CD4-positive, alpha-beta T cell treated with Interleukin-2 at 100 ng/mL for 4 hours (primary cell): ENCODE data around the gene ZBTB49.

ENCODE experiments used
- DNase-seq: peaks from one replicate; pipeline ENCODE4 v3.0.0-alpha.2; 2020; ENCODE audit warnings: low spot score

ZBTB49 gene

GRCh38 chr4:4325321-4325720 is 35.3 kb downstream of the ZBTB49 start:
- DNase-seq = no peak

GRCh38 chr4:4326166-4326565 is 36.1 kb downstream of the ZBTB49 start:
- no peak for DNase-seq

- no peak for DNase-seq
These were observed 37.6 kb downstream of the ZBTB49 start for GRCh38 chr4:4327652-4328121.

DNA sequence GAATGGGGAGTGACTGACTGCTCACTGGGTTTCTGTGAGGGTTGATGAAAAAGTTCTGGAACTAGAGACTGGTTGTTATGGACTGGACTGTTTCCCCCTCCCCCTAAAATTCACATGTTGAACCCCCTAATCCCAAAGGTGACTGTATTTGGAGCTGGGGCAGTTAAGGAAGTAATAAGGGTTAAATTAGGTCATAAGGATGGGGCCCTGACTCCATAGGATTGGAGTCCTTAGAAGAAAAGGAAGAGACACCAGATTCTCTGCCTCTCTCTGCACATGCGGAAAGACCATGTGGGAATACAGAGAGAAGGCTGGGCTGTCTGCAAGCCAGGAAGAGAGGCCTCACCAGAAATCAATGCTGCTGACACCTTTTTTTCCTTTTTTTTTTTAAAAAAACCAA is 38.2 kb downstream of the ZBTB49 start:
- no peak for DNase-seq

- no peak for DNase-seq
These were observed 38.8 kb downstream of the ZBTB49 start for GRCh38 chr4:4328840-4329239.

- DNase-seq = no peak
These were observed 39.4 kb downstream of the ZBTB49 start for GRCh38 chr4:4329496-4329895.

- DNase-seq = no peak
These were observed 40.7 kb downstream of the ZBTB49 start for GRCh38 chr4:4330794-4331193.

GRCh38 chr4:4332529-4332928 is 42.5 kb downstream of the ZBTB49 start:
- DNase-seq = no peak

GRCh38 chr4:4333265-4333706 is 43.2 kb downstream of the ZBTB49 start:
- no peak for DNase-seq

DNA sequence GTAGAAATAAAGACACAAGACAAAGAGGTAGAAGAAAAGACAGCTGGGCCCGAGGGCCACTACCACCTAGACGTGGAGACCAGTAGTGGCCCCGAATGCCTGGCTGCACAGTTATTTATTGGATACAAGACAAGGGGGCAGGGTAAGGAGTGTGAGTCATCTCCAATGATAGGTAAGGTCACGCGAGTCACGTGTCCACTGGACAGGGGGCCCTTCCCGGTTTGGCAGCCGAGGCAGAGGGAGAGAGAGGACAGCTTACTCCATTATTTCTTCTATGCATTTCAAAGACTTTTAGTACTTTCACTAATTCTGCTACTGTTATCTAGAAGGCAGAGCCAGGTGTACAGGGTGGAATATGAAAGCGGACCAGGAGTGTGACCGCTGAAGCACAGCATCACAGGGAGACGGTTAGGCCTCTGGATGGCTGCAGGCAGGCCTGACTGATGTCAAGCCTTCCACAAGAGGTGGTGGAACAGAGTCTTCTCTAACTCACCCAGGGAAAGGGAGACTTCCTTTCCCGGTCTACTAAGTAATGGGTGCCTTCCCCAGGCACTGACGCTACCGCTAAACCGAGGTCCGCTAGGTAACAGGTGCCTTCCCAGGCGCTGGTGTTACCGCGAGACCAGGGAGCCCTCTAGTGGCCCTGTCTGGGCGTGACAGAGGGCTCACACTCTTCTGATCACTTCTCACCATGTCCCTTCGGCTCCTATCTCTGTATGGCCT is 44.9 kb downstream of the ZBTB49 start:
- peak; percentile 82 for DNase-seq

GRCh38 chr4:4338210-4339001 is 48.4 kb downstream of the ZBTB49 start:
- no peak for DNase-seq

DNA sequence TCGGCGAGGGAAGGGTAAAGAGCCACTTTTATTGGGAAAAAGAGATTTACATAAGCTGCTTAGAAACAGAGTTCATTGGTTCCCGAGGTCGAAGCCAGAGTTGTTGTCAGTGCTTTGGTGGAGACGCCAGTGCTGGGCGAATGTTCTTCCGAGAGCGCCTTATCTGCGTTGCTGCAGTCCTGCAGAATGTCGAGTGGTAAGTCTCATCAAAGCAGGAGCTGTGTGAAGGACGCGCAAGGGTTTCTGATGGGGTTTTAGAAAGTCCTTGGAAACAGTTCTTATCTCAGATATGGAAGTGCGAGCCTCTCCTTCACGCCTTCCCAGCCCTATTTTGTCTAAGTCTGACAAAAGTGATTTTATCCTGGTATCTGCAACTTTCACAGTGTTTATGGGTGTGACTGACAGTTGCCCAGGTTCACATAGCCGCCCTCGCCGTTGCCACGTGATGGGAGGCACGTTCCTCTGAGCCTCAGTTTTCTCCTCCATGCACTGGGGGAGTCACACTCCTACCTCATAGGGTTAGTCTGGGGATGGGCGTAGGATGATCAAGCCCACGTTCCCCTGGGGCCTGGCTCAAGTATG is 49.5 kb downstream of the ZBTB49 start:
- no peak for DNase-seq

DNA sequence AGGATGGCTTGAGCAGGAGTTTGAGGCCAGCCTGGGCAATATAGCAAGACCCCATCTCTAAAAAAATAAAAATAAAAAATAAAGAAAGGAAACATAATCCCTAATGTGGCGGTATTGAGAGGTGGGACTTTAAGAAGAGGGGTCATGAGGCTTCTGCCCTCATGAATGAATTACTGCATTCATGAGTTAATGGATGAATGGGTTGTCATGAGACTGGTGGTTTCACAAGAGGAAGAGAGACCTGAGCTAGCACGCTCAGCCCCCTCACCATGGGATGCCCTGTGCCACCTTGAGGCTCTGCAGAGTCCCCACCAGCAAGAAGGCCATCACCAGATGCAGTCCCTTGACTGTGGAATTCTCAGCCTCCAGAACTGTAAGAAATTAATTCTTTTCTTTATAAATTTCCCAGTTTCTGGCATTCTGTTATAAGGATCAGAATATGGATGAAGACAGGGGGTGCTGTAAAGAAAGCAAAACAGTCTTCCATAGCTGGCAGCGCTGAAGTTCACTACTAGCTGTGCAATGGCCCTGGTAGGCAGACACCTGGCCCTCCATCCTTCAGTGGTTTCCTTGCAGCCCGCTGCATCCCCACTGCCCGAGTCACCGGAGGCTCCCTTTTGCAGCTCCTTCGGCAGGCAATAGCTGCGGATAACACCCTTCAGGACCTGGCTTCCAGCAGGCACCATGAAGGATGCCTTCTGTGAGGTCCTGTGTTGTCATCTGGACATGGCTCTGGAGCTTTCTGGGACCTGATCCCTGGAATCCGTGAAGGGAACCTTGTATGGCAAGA is 52.0 kb downstream of the ZBTB49 start:
- no peak for DNase-seq

DNA sequence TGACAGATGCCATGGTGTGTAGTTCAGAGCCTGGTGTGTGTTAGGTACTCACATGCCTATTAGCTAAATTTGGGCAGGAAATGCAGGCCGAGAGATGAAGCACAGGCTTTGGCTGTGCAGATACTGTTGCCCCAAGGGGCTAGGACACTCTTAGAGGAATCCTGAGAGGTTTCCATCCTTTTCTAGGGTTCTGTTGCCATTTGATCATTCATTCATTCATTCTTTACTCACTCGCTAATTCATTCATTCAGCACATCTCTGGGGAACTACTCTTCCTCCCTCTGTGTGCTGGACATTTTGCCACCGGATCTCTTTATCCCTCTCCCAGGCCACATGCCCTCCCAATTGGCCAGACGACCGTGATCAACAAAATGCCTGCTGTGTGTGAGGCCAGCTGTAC is 53.0 kb downstream of the ZBTB49 start:
- DNase-seq = no peak

GRCh38 chr4:4344915-4345527 is 55.0 kb downstream of the ZBTB49 start:
- no peak for DNase-seq

DNA sequence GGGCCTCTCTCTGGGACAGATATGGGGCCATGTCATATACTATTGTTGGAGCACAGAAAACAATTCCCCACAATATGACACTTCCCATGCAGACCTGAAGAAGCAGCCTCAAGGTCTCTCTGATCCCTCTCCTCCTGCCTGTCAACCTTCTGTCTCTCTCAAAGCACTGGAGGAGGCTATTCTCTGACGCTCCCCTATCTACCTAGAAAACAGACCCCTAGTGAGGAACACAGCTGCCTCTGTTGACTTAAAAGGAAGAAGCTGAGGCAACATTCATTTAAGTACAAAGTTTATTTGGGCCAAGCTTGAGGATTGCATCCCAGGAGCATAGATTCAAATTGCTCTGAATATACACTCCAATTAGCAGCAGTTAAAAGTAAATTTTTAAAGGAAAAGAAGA is 57.5 kb downstream of the ZBTB49 start:
- DNase-seq = no peak

GRCh38 chr4:4348585-4348984 is 58.5 kb downstream of the ZBTB49 start:
- peak; percentile 42 for DNase-seq

- DNase-seq = no peak
These were observed 59.8 kb downstream of the ZBTB49 start for GRCh38 chr4:4349867-4350266.

DNA sequence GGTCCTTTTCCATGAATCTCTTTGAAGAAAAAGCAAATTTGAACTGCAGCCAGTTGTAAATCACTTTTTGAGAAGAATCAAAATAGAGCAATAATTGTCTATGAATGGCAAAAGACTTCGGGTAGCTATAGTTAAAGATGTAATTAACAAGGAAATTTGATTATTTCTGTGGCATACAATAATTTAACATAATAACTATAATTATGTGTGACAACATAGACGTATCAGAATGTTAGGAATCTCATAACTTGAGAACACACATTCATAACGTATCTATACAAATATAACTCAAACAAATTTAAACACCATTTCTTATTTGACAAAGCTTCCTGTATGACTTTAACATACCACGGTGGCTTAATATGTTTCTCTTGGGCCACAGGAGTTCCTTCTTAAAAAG is 60.9 kb downstream of the ZBTB49 start:
- DNase-seq = no peak

- no peak for DNase-seq
These were observed 65.3 kb downstream of the ZBTB49 start for GRCh38 chr4:4355302-4355701.

DNA sequence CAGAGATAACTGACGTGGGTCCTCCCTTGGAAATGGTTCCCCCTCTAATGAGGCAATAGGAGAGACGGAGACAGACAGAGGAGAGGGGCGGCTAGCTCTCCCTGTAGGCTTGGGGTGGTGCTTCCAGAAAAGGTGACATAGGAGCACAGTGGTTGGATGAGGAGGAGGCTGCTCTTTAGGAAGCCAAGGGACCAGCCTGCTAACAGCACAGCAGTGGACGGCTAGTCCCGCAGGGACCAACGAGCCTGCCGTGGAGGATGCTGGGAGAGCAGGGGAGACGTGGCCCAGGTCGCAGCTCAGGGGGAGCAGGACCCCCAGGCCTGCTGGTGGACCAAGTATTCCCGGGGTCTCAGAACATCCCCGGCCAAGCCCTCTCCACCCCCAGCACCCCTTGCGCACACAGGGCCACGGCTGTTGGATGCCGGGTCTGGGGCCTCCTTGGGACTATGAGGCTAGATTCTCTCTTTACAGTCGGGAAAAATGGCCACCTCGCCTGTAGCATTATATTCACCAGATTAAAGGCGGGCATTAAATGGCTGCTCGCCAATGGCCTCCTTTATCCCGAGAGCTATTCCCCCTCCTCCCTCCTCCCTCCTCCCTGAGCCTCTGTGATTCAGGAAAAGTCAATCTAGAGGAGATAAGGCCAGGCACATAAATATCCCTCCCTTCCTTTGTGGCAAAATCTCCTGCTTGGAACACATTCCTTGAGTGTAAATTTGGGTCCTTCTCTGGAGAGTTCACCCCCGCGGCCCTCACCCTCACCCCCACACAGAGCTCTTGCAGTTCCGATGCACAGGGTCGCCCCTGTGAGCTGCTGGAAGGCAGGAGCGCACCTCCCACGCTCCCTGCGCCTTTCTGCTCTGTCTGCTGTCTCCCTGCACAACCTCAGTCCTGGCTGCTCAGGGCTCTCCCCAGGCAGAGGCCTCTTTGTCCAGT is 66.3 kb downstream of the ZBTB49 start:
- no peak for DNase-seq
